Activated naive CD4-positive, alpha-beta T cell treated with anti-CD3 and anti-CD28 coated beads, Interleukin-2, amount 10 ng/mL, durations not matched to agents 7 days and 5 days (primary cell): ENCODE results near the gene DPAGT1.
"Not testable (repeated sequence)": the region's sequence is repeated elsewhere in the genome, so short reads cannot be mapped to it uniquely, and the experiment has no call there.

Experiments used
- CTCF ChIA-PET: fragments of 350-600 bp; sonication (Branson Sonifier 250); formaldehyde crosslinking; loops from one replicate; lab custom pipeline; 2021; ENCODE audit warnings: antibody characterized with exemption; lab: Charles Lee
- DNase-seq: peaks from one replicate; pipeline ENCODE4 v3.0.0-alpha.2; 2020
- H3K27ac Mint-ChIP-seq: one replicate; pipeline ENCODE4 v1.8.0; 2021; ENCODE audit warnings: mild to moderate bottlenecking, moderate library complexity, mixed read lengths
- H3K27me3 Mint-ChIP-seq: one replicate; pipeline ENCODE4 v1.8.0; 2021; ENCODE audit warnings: mild to moderate bottlenecking, mixed read lengths
- H3K36me3 Mint-ChIP-seq: one replicate; pipeline ENCODE4 v1.8.0; 2021; ENCODE audit warnings: mixed read lengths
- H3K4me1 Mint-ChIP-seq: one replicate; pipeline ENCODE4 v1.8.0; 2021; ENCODE audit warnings: mixed read lengths
- H3K4me3 Mint-ChIP-seq: one replicate; pipeline ENCODE4 v1.8.0; 2021; ENCODE audit warnings: mild to moderate bottlenecking, moderate library complexity, mixed read lengths
- H3K9me3 Mint-ChIP-seq: one replicate; pipeline ENCODE4 v1.8.0; 2021; ENCODE audit warnings: mixed read lengths

The DPAGT1 gene

GRCh38 chr11:119111361-119111925 is 9.8 kb upstream of the DPAGT1 start:
- Mint-ChIP-seq H3K4me3 (no peak overlapping the region), H3K27me3 (no peaks in the 10 kb centered on the region), H3K27ac (no peak overlapping the region), H3K4me1 (peaks cover 66% of the 10 kb centered on the region), H3K9me3 (no peaks in the 10 kb centered on the region), H3K36me3 (peaks cover 66% of the 10 kb centered on the region)
- DNase-seq: no peak
- CTCF ChIA-PET: no interaction called here

- CTCF ChIA-PET: interaction anchor here (2.2 kb wide), 1 partner anchor 86 kb away, joined by 11 read pairs; no protein-coding TSS in a partner anchor
- Mint-ChIP-seq H3K27ac (no peak overlapping the region), H3K9me3 (no peaks in the 10 kb centered on the region), H3K27me3 (peaks cover 5% of the 10 kb centered on the region), H3K4me1 (peaks cover 66% of the 10 kb centered on the region), H3K36me3 (peaks cover 58% of the 10 kb centered on the region), H3K4me3 (no peak overlapping the region)
- DNase-seq: no peak
Observed at GRCh38 chr11:119110439-119110838, 8.8 kb upstream of the DPAGT1 start.

GRCh38 chr11:119109843-119110242 is 8.2 kb upstream of the DPAGT1 start:
- Mint-ChIP-seq H3K36me3 (peaks cover 54% of the 10 kb centered on the region), H3K4me3 (peak overlapping the region; percentile 87), H3K9me3 (no peaks in the 10 kb centered on the region), H3K27ac (no peak overlapping the region), H3K4me1 (peaks cover 61% of the 10 kb centered on the region), H3K27me3 (peaks cover 5% of the 10 kb centered on the region)
- CTCF ChIA-PET: interaction anchor here (1.0 to 2.2 kb wide), 6 partner anchors 11 to 244 kb away, joined by 3 to 11 read pairs (median 4); no protein-coding TSS in a partner anchor
- DNase-seq: no peak

DNA sequence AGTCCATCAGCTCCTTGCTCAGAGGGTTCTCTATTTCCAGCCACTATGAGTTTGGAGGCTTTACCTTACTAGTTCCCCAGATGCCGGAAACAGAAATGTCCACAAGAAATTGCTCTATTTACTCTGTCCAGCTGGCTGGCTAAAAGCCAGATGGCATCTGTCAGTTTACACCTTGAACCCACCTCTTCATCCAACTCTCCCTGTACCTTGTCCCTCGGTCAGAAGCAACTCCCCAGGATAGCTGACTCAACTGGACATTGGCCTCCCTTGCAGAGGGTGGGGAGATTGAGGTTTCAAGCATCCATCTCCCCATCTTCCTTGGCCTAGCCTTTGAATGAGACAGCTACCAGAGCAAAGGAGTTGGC is 7.2 kb upstream of the DPAGT1 start:
- no peak for DNase-seq
- H3K27me3 Mint-ChIP-seq: peaks cover 5% of the 10 kb centered on the region
- CTCF ChIA-PET: interaction anchor here (0.8 to 2.2 kb wide), 11 partner anchors 10 to 245 kb away, joined by 3 to 11 read pairs (median 3); no protein-coding TSS in a partner anchor
- peak overlapping the region; percentile 85 for H3K27ac Mint-ChIP-seq
- no peaks in the 10 kb centered on the region for H3K9me3 Mint-ChIP-seq
- peak overlapping the region; percentile 87 for H3K4me3 Mint-ChIP-seq
- H3K4me1 Mint-ChIP-seq: peaks cover 61% of the 10 kb centered on the region
- H3K36me3 Mint-ChIP-seq: peaks cover 48% of the 10 kb centered on the region

GRCh38 chr11:119108146-119108856 is 6.6 kb upstream of the DPAGT1 start:
- H3K27ac Mint-ChIP-seq: peak overlapping the region; percentile 85
- H3K4me1 Mint-ChIP-seq: peaks cover 62% of the 10 kb centered on the region
- H3K9me3 Mint-ChIP-seq: no peaks in the 10 kb centered on the region
- peaks cover 5% of the 10 kb centered on the region for H3K27me3 Mint-ChIP-seq
- DNase-seq: peak; percentile 67
- peaks cover 44% of the 10 kb centered on the region for H3K36me3 Mint-ChIP-seq
- CTCF ChIA-PET: interaction anchor here (0.8 to 2.2 kb wide), 10 partner anchors 9 to 230 kb away, joined by 3 to 11 read pairs (median 3); no protein-coding TSS in a partner anchor
- peak overlapping the region; percentile 87 for H3K4me3 Mint-ChIP-seq

DNA sequence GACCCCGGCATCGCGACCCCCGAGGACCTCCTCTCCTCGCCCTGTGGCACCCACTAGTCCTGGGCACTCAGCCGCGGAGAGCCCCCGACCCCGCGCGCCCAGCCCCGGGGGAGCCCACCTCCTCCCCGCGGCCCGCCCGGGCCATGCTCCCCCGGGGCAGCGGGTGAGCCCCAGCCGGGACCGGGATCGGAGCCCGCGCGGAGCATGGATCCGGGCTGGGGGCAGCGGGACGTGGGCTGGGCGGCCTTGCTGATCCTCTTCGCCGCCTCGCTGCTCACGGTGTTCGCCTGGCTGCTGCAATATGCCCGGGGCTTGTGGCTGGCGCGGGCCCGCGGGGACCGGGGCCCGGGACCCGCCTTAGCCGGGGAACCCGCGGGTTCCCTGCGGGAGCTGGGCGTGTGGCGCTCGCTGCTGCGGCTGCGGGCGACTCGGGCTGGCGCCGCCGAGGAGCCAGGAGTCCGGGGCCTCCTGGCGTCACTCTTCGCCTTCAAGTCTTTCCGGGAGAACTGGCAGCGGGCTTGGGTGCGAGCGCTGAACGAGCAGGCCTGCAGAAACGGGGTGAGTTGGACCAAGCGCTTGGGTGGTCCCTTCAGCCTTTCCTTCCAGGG is 6.0 kb upstream of the DPAGT1 start:
- no peaks in the 10 kb centered on the region for H3K9me3 Mint-ChIP-seq
- H3K4me1 Mint-ChIP-seq: peaks cover 62% of the 10 kb centered on the region
- CTCF ChIA-PET: interaction anchor here (1.0 to 2.1 kb wide), 10 partner anchors 8 to 230 kb away, joined by 3 to 8 read pairs (median 4); no protein-coding TSS in a partner anchor
- peaks cover 5% of the 10 kb centered on the region for H3K27me3 Mint-ChIP-seq
- peaks cover 38% of the 10 kb centered on the region for H3K36me3 Mint-ChIP-seq
- peak overlapping the region; percentile 85 for H3K27ac Mint-ChIP-seq
- peak overlapping the region; percentile 87 for H3K4me3 Mint-ChIP-seq
- no peak for DNase-seq

DNA sequence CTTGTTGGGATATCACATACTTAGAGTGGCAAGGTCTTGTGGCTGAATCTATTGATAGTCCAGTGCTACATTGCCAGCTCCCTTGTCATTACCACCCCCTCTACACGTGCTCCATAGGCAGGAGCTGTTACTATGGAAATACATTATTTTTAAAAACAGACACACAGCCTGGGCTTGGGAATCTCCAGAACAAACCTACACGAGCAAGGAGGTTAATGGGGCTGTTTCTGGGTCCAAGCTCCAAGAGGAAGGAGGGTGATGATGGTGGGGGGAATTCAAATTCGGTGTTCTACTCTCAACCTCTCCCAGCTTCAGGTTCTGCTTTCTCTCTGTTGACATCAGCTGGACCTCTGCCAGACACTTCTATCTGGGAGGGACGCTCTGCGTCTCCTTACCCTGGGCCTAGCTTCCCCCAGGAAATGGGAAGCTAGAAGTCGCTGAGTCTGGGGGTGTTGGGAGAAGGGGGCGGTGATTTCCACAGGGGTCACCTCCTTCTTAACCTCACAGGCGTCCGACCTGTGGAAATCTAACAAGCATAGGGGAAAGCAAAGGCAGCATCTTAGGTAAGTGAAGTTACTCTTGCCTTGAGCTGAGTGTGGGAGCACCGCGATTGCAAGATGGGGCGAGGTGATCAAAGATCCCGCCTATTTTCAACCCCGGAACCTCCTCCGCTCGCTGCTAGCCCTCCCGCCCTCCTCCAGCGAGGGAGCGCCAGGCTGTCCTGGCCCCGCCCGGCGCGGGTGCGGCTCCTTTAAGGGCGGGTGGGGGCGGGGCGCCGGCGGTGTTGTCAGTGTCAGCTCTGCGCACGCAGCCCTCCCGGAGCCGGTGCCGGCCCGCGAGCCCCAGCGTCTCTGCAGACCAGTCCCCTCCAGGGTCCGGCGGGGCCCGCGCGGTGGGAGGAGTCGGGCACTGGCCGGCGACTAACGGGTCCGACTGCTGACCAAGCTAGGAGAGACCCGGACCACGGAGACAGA is 5.2 kb upstream of the DPAGT1 start, which contains the start of gene C2CD2L:
Gene C2CD2L (plus strand): TSS at position 781 of the 974 bp plus-strand sequence. CDS start 398 bp downstream, outside the sequence.
- peak; percentile 94 for DNase-seq
- no peaks in the 10 kb centered on the region for H3K9me3 Mint-ChIP-seq
- peaks cover 5% of the 10 kb centered on the region for H3K27me3 Mint-ChIP-seq
- peak within 1 kb of the TSS; percentile 87 for H3K4me3 Mint-ChIP-seq
- peaks cover 32% of the 10 kb centered on the region for H3K36me3 Mint-ChIP-seq
- CTCF ChIA-PET: interaction anchor here (0.9 to 1.9 kb wide), 11 partner anchors 9 to 231 kb away, joined by 3 to 13 read pairs (median 3); no protein-coding TSS in a partner anchor
- H3K27ac Mint-ChIP-seq: peak within 1 kb of the TSS; percentile 88
- peaks cover 69% of the 10 kb centered on the region for H3K4me1 Mint-ChIP-seq

DNA sequence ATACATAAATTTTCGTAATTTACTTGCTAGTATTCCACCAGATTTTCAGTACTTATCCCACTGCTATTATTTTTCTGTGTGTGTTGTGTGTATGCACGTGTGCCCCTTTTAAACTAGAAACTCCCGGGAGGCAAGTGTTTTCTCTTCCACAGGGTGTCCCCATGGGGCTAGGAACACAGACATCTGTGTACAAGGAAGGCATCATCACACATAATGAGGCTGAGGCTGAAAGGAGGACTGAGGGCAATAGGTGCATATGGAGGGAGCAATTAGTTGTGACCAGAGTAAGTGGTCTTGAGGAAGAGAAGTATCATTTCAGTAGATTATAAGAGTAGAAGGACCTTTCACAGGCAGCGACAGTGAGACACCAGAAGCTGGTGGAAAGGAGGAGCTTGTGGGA is 2.1 kb upstream of the DPAGT1 start:
- H3K9me3 Mint-ChIP-seq: no peaks in the 10 kb centered on the region
- H3K4me1 Mint-ChIP-seq: peaks cover 62% of the 10 kb centered on the region
- CTCF ChIA-PET: interaction anchor here (0.6 to 2.3 kb wide), 3 partner anchors 91 to 93 kb away, joined by 3 to 10 read pairs (median 4); no protein-coding TSS in a partner anchor
- peaks cover 5% of the 10 kb centered on the region for H3K27me3 Mint-ChIP-seq
- DNase-seq: no peak
- H3K27ac Mint-ChIP-seq: peak overlapping the region; percentile 49
- H3K36me3 Mint-ChIP-seq: peaks cover 13% of the 10 kb centered on the region
- H3K4me3 Mint-ChIP-seq: peak overlapping the region; percentile 59

DNA sequence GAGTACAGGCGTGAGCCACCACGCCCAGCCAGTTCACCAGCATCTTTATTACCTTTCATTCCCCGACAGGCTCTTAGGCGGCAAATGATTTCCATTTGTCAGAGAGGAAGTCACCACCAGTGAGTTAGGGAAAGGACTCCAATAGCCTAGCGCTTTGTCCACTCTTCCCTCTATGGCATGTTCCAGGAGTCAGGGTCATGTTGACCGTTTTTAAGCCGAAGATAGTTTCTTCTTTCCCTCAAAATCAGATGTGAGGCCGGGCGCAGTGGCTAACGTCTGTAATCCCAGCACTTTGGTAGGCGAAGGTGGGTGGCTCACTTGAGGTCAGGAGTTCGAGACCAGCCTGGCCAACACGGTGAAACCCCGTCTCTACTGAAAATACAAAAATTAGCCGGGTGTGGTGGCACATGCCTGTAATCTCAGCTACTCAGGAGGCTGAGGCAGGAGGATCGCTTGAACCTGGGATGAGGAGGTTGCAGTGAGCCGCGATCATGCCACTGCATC is 1.6 kb upstream of the DPAGT1 start:
- H3K27ac Mint-ChIP-seq: peak overlapping the region; percentile 98
- H3K4me3 Mint-ChIP-seq: peak overlapping the region; percentile 92
- H3K9me3 Mint-ChIP-seq, H3K27me3 Mint-ChIP-seq, DNase-seq: not testable (repeated sequence)
- CTCF ChIA-PET: interaction anchor here (1.3 to 2.3 kb wide), 4 partner anchors 38 to 234 kb away, joined by 3 to 10 read pairs (median 4); no protein-coding TSS in a partner anchor
- H3K36me3 Mint-ChIP-seq: peaks cover 13% of the 10 kb centered on the region
- peaks cover 62% of the 10 kb centered on the region for H3K4me1 Mint-ChIP-seq

- peak overlapping the region; percentile 92 for H3K4me3 Mint-ChIP-seq
- peaks cover 68% of the 10 kb centered on the region for H3K4me1 Mint-ChIP-seq
- peaks cover 5% of the 10 kb centered on the region for H3K27me3 Mint-ChIP-seq
- peak overlapping the region; percentile 98 for H3K27ac Mint-ChIP-seq
- CTCF ChIA-PET: interaction anchor here (0.9 to 2.3 kb wide), 5 partner anchors 10 to 171 kb away, joined by 3 to 10 read pairs (median 3); no protein-coding TSS in a partner anchor
- no peaks in the 10 kb centered on the region for H3K9me3 Mint-ChIP-seq
- peaks cover 32% of the 10 kb centered on the region for H3K36me3 Mint-ChIP-seq
- DNase-seq: no peak
Observed at GRCh38 chr11:119100994-119101758, 477 bp downstream of the DPAGT1 start.

DNA sequence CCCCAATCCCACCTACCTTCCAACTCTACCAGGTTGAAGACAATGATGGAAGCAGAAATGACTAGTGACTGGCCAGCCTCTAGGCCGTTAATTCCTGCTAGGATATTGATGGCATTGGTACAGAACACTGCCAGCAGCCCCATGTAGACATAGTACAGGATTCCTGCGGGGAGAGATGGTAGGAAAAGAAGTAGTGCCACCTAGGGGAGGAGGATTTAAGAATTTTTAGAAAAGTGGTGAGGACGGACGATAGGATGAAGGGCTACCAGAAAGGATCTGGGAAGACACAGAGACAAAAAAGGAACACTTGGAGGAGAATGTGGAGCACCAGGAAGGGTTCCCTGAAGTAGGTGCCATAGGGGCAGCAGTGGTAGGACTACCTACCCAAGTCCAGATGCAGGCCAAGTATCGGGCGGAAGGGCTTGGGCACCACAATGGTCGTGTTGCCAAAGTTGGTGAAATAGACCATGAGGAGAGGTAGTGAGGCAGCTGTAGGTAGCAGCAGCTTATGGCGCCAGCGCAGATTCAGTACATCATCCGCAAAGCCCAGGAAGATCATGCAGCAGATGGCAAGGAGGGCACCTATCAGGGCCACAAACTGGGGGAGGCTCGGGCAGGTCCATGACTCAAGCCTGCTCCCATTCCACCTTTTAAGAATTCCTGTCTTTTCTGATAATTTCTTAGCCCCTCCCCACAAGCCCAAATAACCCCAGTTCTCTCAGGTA is 1.2 kb downstream of the DPAGT1 start:
- no peak for DNase-seq
- Mint-ChIP-seq H3K9me3 (no peaks in the 10 kb centered on the region), H3K27me3 (peaks cover 2% of the 10 kb centered on the region), H3K4me1 (peaks cover 69% of the 10 kb centered on the region), H3K4me3 (peak overlapping the region; percentile 92), H3K27ac (peak overlapping the region; percentile 98), H3K36me3 (peaks cover 37% of the 10 kb centered on the region)
- CTCF ChIA-PET: interaction anchor here (1.7 kb wide), 1 partner anchor 38 kb away, joined by 3 read pairs; no protein-coding TSS in a partner anchor

DNA sequence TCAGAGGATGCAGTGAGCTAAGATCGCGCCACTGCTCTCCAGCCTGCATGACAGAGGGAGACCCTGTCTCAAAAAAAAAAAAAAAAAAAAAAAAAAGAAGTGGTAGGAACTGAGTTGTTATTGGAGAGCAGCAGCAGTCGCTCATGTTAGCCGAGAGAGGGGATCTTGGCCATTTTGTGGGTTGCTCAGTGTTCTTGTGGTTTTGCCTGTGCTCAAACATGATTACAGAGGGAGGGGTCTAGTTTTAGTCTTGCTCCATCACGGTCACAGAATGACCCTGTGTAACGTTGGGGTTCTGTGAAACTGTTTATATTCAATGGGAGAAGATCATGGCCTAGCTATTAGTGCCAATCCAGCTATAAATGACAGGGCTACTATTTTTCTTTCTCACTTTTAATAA is 1.9 kb downstream of the DPAGT1 start:
- H3K27ac Mint-ChIP-seq: peak overlapping the region; percentile 64
- no peaks in the 10 kb centered on the region for H3K9me3 Mint-ChIP-seq
- H3K4me1 Mint-ChIP-seq: peaks cover 70% of the 10 kb centered on the region

More for the DNA sequence above, 1.9 kb downstream of the DPAGT1 start:
- no peak for DNase-seq
- H3K27me3 Mint-ChIP-seq: peaks cover 9% of the 10 kb centered on the region
- CTCF ChIA-PET: interaction anchor here (0.6 to 1.7 kb wide), 5 partner anchors 9 to 61 kb away, joined by 3 to 6 read pairs (median 3); no protein-coding TSS in a partner anchor
- H3K36me3 Mint-ChIP-seq: peaks cover 44% of the 10 kb centered on the region
- peak overlapping the region; percentile 92 for H3K4me3 Mint-ChIP-seq
